Left lobe of liver (tissue), 2 donors: ENCODE data around the gene ODAD3. TPM values are rescaled to one million over a fixed set of nuclear protein-coding genes. Genes with fewer than 3 reads are reported as not detected.
A peak's percentile ranks its signal among the peaks of the same experiment; 100 is the strongest.
"Not testable (repeated sequence)": the region's sequence is repeated elsewhere in the genome, so short reads cannot be mapped to it uniquely, and the experiment has no call there.

ENCODE experiments used
- ATAC-seq: fragments of 200-7000 bp; cut with Tn5 transposase; one replicate; pipeline ENCODE4 v1.9.1; 2020; ENCODE audit warnings: mild to moderate bottlenecking, moderate library complexity
- DNase-seq: peaks from one replicate; pipeline ENCODE4 v3.0.0-alpha.2; 2020; ENCODE audit warnings: low spot score
- total RNA-seq: library from RNA; stranded (reverse); gene quantifications from one replicate; pipeline ENCODE4 v1.2.1, GENCODE V29; 2021
- donor health status: DM: no; HTN: no; CAD: no; lungs with moderate emphysema.
- donor health status: DM: no; HTN: yes; CAD: no.

The ODAD3 gene
- total RNA-seq = 0.70 TPM

GRCh38 chr19:11435057-11435832, at the start of gene ODAD3, which contains the start of gene PRKCSH:
ODAD3 (minus strand) TSS chr19:11435121; CDS start chr19:11435016, 105 bp downstream.
PRKCSH (plus strand) TSS chr19:11435635; CDS start chr19:11436118, 483 bp downstream.
- DNase-seq (peak; percentile 99), ATAC-seq (peak; percentile 93)

DNA sequence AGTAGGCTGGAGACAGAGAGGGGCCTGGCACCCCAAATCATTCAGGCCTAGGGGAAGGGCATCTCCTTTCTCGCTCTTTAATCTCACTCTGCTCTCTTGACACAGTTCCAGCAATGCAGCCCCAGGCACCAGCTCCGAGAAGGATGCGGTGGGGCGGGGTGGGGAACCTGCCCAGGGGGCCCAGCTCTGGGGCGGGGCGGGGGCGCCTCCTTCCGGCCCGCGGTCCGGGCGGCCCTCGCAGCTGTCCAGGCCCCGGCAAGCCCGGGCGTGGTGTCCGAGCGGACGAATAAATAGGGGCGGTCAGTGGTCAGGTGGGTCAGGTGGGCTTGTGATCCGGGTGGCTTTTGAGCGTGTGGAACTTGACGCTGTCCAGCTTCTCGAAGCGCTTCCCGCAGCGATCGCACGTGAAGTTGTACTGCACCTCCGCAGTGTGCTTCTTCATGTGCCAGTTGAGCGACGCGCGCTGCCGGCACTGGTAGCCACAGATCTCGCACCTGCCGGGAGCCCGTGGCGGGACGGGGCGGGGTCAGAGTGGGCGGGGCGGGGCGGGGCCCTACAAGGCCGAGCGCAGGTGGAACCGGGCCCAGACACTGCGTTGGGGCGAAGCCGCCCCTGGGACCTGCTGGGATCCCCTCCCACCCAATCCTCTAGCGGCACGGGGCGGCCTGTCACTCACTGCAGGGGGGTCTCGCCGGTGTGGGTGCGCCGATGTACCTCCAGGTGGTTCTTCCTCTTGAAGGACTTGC, 48.6 kb upstream of the ODAD3 start:
- no peak for DNase-seq
- ATAC-seq = no peak

- peak; percentile 71 for ATAC-seq
These were observed 47.6 kb upstream of the ODAD3 start for GRCh38 chr19:11482384-11483050.

DNA sequence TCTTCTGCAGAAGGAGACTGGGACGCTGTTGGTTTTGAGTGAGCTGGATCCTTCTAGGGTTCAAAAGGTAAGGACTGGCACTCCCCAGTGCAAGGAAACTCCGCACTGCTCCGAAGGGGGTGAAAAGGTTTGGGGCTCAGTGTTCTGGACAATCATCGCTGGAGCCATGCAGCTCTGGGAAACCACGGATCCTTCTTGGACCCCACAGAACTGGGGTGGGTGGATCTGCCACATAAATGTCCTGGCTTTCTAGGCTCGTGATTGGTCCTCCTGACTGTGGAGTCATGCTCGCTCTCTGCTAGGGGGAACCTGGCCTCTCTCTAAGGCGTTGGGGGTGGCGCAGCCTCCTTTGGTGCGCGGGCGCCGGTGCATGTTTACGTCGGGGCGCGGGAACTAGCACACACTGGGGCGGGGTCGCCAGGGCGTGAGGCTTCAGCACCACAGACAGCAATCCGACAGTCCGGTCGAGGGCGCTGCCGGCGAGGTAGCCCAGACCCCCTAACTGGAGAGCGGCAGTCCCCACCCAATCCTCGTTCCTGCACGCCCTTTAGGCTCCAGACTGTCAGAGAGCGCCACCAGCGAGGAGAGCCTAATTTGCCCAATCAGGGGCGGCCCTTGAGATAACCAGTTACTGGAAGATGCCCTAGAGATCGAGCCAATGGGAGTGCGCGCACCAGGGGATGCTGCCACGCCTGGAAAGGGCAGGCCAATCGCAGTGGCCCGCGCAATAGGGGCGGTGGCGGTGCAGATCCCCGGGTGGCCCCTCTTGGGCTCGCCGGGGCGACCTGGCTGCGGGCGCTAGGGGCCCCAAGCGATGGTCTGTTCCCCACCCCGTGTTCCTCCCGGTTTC, 46.8 kb upstream of the ODAD3 start:
- DNase-seq (no peak), ATAC-seq (peak; percentile 25)

More at GRCh38 chr19:11482384-11483050, 47.6 kb upstream of the ODAD3 start:
- DNase-seq = peak; percentile 78

DNA sequence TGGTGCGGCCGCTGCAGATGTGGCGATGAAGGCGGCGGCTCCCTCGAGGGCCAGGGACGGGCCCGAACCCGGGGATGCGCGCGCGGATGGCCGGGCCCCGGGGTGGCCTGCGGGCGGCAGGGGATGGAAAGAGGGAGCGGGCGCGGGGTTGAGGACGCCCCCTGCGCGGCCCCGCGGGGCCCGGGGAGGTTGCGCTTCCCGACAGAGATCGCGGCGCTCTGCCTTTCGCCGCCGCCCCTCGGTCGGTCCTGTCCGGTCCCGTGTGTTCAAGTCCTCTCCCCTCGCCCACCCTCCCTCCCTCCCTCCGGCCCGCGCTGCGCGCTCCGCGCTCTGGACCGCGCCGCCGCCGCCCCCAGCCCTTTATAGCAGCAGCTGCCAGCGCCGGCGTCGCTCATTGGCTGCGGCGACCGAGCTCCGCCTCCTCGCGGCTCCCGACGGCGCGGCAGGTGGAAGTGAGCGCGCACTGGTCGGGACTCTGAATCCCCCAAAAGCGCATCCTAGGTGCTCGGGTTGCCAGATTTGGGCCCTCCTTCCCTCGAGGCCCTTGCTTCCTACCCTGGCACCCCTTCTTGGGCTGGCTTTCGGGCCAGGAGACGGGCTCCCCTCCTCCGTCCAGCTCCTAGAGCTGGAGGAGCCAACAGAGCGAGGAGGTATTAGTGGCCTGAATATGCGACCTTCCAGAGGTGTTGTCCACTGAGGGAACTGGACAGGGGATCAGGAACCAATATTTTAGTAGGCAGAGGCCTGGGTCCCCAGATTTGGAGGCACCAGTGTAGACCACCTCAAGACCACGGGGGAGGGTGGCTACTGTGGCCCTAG, 46.0 kb upstream of the ODAD3 start, which contains the start of gene ELAVL3:
ELAVL3 (minus strand) TSS at position 332 of the 819 bp plus-strand sequence. CDS start 438 bp downstream, outside the sequence.
- ATAC-seq (no peak), DNase-seq (no peak)

DNA sequence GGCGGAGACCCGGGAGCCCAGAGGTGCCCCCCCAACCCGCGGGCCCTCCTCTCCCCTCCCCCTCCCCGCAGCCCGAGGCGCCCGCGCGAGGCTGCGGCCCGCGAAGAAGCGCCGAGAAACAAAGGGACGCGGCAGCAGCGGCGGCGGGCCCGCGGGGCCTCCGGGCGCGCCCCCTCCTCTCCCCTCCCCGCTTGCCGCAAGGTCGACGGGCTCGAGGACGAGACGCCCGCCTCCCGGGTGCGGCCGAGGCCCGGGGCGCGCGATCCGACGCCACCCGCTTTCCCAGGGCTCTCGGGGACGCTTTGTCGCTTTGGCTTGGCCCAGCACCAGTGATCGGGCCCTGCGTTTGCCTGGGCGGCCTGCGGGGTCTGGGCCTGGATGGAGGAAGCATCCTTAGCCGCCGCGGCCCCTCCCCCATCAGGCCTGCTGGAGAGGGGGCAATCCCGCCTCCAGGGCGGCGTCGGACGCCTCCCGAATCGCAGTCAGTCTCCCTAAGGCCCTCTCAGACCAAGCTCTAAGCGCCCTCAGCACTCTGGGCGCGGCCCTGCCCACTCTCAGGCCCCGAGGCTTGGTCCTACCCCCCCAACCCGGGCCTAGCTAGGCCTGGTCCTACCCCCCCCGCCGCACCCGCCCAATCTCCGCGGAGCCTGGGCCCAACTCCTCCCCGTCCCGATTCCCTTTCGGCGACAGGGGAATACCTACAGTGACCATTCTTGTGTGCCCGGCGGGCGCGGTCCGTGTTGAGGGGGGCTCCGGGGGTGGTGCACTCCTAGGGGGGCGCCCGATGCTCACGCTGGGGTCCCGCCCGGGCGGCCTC, 45.2 kb upstream of the ODAD3 start:
- no peak for ATAC-seq
- DNase-seq = no peak

- no peak for DNase-seq
- no peak for ATAC-seq
These were observed 44.4 kb upstream of the ODAD3 start for GRCh38 chr19:11479090-11479897.

DNA sequence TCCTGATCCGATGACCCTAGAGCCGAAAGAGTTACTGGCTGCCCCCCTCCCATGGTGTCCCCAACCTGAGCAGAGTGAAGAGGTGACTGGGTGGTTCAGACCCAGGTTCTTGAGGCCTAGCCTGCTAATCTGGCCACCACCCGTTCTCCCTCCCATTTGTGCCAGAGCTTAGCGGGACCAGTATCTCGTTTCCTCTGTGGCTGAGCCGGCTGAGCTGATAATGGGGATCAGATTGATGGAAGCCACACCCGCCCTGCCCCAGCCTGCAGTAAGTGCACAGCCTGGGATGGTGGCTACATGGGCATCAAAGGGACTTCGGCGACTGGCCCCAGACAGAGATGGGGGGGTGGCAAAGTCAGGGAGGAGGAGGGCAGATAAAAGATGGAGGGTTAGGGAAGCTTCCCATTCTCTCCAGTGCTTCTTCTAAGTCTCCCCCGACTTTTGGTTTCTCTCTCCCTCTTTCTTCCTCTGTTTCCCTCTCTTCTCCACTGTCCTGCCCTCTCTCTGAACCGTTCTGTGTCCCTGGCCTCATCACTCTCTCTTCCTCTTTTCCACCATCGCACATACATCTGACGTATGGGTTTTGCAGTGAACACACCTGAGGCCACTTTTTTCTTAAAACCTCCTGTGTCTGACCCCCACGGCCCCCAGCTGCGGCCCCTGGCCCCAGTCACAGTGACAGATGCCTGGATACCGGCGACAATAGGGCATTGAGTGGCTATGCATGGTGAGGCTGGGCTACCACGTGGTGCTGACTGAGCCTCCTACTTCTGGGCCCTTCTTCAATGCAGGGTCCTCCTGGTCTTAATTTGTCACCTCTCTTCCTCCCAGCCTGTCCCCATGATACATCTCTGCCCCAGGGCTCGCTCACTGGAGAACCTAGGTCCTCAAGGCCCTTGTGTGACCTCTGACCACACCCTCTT, 43.5 kb upstream of the ODAD3 start:
- DNase-seq = no peak
- ATAC-seq = no peak

DNA sequence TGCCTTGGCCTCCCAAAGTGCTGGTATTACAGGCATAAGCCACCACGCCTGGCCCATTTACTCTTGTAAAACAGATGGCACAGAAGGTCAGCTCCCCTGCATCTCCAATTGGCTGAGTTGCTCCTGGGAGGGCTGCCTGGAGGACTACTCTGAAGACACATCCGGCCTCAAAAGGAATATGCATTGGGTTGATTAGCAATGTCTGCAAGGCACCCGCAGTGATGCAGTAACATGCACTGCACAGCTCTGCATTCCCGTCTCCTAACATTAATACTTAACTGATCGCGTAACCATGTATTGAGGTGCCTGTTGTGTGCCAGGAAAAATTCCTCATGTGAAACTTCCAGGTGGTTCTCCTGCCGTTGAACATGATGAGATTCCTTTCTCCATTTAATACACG, 40.9 kb upstream of the ODAD3 start:
- no peak for ATAC-seq
- no peak for DNase-seq

GRCh38 chr19:11475343-11475742, 40.4 kb upstream of the ODAD3 start:
- ATAC-seq, DNase-seq: not testable (repeated sequence)

GRCh38 chr19:11473725-11474124, 38.8 kb upstream of the ODAD3 start:
- DNase-seq (no peak), ATAC-seq (no peak)

- ATAC-seq = not testable (repeated sequence)
These were observed 33.4 kb upstream of the ODAD3 start for GRCh38 chr19:11468266-11468845.

GRCh38 chr19:11465600-11465999, 30.7 kb upstream of the ODAD3 start:
- ATAC-seq = no peak
- DNase-seq = no peak

More at GRCh38 chr19:11468266-11468845, 33.4 kb upstream of the ODAD3 start:
- not testable (repeated sequence) for DNase-seq

- DNase-seq (no peak), ATAC-seq (no peak)
These were observed 29.7 kb upstream of the ODAD3 start for GRCh38 chr19:11464333-11465265.

- DNase-seq = no peak
- ATAC-seq = no peak
These were observed 28.5 kb upstream of the ODAD3 start for GRCh38 chr19:11463391-11463790.
